ENCODE data around the gene ACAA1.

DNA sequence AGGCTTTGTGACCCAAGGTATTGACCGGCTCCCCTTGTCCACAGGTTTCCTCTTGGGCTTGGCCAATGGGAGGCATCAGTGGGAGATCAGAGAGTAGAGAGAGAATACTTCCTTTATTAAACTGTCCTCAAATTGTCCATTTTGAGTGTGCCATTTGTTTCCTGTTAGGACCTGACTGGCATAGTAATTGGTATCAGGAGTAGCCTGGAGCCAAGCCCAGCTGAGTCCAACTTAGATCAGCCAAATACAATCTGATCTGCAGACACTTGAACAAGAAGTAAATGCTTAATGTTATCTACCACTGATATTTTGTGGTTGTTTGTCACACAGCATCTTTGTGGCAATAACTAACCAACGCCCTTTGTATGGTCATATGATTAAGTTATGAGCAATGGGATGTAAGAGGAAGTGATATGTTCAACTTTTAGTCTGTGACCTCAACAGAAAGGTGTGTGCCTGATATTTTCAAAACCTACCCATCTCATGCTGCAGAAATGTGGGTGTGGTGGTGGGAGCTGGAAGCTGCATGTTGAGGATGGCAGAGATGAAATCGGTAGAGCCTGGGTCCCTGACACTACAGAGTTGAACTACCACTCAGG lies 14.8 kb upstream of the ACAA1 start:
- TF ChIP-seq, protein P1, sequence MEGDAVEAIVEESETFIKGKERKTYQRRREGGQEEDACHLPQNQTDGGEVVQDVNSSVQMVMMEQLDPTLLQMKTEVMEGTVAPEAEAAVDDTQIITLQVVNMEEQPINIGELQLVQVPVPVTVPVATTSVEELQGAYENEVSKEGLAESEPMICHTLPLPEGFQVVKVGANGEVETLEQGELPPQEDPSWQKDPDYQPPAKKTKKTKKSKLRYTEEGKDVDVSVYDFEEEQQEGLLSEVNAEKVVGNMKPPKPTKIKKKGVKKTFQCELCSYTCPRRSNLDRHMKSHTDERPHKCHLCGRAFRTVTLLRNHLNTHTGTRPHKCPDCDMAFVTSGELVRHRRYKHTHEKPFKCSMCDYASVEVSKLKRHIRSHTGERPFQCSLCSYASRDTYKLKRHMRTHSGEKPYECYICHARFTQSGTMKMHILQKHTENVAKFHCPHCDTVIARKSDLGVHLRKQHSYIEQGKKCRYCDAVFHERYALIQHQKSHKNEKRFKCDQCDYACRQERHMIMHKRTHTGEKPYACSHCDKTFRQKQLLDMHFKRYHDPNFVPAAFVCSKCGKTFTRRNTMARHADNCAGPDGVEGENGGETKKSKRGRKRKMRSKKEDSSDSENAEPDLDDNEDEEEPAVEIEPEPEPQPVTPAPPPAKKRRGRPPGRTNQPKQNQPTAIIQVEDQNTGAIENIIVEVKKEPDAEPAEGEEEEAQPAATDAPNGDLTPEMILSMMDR (conservative IDR thresholded peaks at IDR 0.05) = no peak
- TF ChIP-seq ZFX (IDR thresholded peaks at IDR 0.05) = no peak

All from C4-2B (cell line).